ENCODE results near the gene RPL3.
A peak's percentile ranks its signal among the peaks of the same experiment; 100 is the strongest.

The RPL3 gene

DNA sequence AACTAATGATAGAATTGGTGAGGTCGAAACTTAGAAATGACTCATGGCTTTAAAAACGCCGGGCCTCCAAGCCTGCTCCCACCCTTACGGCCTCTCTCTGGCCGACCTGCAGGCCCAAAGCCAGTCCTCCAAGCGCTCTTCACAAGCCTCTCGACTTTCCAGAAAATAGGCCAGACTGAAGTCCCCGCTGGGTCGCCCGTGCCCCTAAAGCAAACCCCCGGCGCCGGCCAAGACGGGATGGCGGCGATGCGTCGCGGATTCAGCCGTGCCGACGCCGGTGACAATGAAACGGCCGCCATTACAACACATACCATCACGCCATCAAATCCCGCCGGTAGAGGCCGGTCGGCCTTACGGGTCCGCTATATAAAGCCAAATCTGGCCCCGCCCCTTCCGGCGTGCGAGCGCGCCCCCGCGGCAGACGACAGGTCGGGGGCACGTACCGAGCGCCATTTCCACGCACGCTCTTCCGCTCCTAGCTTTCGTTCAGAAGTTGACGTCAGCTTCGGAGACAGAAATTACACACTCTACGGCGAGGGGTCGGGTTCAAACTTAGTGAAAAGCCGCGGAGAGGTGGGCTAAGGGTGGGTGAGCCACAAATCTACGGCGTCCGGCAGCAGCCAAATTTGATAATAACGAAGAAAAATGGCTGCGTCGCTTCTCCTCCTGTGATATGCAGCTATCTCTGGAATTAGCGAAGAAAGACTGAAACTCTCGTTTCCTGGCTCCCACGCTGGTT lies at the start of gene RPL3:
RPL3 (minus strand) TSS at position 340 of the 739 bp plus-strand sequence; CDS start at position 314, 26 bp downstream.
- peak; percentile 84 for ATAC-seq (ENCODE audit: low read depth)
- Mint-ChIP-seq H3K27me3 (no peaks in the 10 kb centered on the region), H3K27ac (peak within 1 kb of the TSS; percentile 96), H3K4me3 (peak within 1 kb of the TSS; percentile 98), H3K9me3 (no peaks in the 10 kb centered on the region), H3K4me1 (peaks cover 23% of the 10 kb centered on the region), H3K36me3 (peaks cover 18% of the 10 kb centered on the region)
- peak; percentile 98 for DNase-seq (ENCODE audit: low spot score in 2 of 2)

DNA sequence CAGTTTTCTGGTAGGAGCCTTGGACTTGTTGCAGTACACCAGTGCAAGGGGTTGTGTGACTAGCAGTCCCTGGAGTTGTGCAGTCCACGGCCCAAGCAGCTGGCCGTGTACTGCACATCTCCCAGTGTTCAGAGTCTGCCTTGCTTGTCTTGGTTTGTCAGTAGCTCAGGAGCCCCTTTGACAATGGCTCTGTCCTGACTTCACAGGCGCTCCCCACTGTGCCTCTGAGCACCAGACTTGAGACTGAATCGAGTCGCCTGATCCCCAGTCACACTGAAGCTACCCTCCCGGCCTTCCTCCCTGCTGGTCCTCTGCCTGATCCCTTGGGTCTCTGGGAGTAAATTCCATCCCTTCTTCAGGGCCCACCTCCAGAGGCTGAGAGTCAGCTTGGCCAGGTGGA lies 49.8 kb upstream of the RPL3 start:
- no peak for DNase-seq (ENCODE audit: low spot score in 2 of 2)
- Mint-ChIP-seq H3K27ac (peak overlapping the region; percentile 25), H3K36me3 (no peaks in the 10 kb centered on the region), H3K27me3 (no peaks in the 10 kb centered on the region), H3K9me3 (no peaks in the 10 kb centered on the region), H3K4me1 (peaks cover 16% of the 10 kb centered on the region), H3K4me3 (no peak overlapping the region)
- ATAC-seq (ENCODE audit: low read depth): no peak

DNA sequence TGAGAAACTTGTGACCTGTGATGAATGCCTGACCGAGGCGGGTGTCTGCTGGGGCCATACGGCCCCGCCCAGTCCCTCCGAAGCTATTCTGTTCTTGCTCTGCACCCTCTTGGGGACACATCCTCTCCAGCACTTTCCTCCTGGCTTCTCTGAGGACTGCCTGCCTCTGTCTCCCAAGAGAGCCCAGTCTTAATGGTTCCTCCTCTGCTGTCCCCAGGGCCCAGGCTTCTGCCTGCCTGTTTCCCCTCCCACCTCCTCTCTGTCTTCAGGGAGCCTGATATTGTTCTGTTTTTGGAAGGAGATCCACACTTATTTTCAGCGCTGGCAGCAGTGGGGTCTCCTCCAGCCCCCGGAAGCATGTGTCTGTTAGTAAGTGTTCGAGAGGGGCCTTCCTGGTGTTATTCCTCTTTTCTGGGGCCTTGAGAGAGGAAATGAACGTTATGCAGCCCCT lies 49.1 kb upstream of the RPL3 start:
- Mint-ChIP-seq H3K9me3 (no peaks in the 10 kb centered on the region), H3K4me1 (peaks cover 16% of the 10 kb centered on the region), H3K27ac (no peak overlapping the region), H3K27me3 (no peaks in the 10 kb centered on the region), H3K36me3 (no peaks in the 10 kb centered on the region), H3K4me3 (no peak overlapping the region)
- ATAC-seq (ENCODE audit: low read depth): no peak
- no peak for DNase-seq (ENCODE audit: low spot score in 2 of 2)

DNA sequence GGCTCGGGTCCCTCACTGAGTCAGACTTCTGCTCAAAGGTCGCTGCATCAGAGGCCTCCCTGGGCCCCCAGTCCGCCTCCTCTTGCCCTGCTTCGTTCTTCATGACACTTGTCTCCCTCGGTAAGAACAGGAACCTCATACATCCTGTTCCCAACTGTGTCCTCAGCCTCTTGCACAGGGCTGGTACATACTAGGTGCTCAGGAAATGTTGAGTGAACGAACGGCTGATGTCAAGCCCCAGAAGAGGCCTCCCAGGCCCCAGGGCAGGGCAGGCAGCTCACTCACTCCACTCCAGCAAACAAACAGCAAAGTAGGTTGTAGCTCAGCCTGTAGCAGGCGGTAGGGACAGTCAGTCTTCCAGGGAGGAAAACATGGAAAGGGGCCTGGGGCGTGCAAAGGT lies 47.6 kb upstream of the RPL3 start:
- Mint-ChIP-seq H3K4me1 (peaks cover 16% of the 10 kb centered on the region), H3K36me3 (no peaks in the 10 kb centered on the region), H3K27ac (no peak overlapping the region), H3K27me3 (no peaks in the 10 kb centered on the region), H3K4me3 (no peak overlapping the region), H3K9me3 (no peaks in the 10 kb centered on the region)
- ATAC-seq (ENCODE audit: low read depth): no peak
- no peak for DNase-seq (ENCODE audit: low spot score in 2 of 2)

DNA sequence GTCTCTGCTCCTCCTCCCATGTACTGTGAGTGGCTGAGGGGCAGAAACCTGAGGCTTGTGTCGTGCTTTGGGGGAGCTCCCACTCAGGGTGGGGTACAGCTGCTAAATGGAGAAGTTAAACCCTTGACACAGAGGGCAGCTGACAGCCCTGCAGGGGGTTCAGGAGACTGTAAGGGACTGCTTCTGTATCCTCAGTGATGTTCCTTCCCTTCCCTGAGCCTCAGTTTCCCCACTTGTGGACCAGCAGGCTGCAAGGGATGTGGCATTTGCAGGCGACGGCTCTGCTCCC lies 46.0 kb upstream of the RPL3 start:
- Mint-ChIP-seq H3K4me1 (peaks cover 16% of the 10 kb centered on the region), H3K27ac (no peak overlapping the region), H3K27me3 (no peaks in the 10 kb centered on the region), H3K9me3 (no peaks in the 10 kb centered on the region), H3K36me3 (no peaks in the 10 kb centered on the region), H3K4me3 (no peak overlapping the region)
- ATAC-seq (ENCODE audit: low read depth) (peak; percentile 86), DNase-seq (ENCODE audit: low spot score in 2 of 2) (no peak)

DNA sequence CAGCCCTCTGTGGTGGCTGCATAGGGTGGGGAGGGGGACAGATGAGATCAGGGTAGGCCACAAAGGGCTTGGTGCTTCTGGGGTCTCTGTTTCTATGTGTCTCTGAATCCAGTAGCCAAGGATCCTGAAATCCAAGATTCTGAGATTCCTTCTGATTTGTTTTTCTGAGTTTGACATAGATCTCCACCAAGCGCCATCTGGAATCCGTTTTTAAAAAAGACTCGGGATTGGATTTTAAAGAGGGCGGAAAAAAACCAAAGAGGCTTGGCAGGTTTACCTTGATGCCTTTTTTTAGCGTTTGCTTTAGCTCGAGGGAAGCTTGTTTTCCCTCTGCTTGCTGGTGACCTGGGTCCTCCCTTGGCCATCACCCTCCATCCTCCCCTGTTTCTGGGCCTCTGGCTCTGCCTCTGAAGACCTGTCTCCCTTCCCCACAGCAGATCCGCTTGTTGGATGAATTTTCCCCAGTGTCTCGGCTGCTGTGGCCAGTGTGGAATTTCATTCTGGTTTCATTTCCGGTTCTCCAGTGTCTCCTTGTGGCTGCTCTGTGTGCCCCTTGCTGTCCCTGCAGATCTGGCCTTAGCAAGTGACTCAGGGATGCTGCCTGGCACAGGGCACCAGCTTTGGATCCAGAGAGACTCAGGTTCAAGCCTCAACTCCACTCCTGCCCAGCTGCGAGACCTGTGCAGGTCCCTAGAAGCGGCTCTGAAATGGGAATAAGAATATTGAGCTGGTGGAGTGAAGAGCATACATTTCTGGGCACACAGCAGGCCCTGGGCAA lies 45.5 kb upstream of the RPL3 start:
- DNase-seq (ENCODE audit: low spot score in 2 of 2) (no peak), ATAC-seq (ENCODE audit: low read depth) (no peak)
- Mint-ChIP-seq H3K36me3 (peaks cover 4% of the 10 kb centered on the region), H3K9me3 (no peaks in the 10 kb centered on the region), H3K27me3 (no peaks in the 10 kb centered on the region), H3K4me1 (peaks cover 18% of the 10 kb centered on the region), H3K27ac (no peak overlapping the region), H3K4me3 (no peak overlapping the region)

DNA sequence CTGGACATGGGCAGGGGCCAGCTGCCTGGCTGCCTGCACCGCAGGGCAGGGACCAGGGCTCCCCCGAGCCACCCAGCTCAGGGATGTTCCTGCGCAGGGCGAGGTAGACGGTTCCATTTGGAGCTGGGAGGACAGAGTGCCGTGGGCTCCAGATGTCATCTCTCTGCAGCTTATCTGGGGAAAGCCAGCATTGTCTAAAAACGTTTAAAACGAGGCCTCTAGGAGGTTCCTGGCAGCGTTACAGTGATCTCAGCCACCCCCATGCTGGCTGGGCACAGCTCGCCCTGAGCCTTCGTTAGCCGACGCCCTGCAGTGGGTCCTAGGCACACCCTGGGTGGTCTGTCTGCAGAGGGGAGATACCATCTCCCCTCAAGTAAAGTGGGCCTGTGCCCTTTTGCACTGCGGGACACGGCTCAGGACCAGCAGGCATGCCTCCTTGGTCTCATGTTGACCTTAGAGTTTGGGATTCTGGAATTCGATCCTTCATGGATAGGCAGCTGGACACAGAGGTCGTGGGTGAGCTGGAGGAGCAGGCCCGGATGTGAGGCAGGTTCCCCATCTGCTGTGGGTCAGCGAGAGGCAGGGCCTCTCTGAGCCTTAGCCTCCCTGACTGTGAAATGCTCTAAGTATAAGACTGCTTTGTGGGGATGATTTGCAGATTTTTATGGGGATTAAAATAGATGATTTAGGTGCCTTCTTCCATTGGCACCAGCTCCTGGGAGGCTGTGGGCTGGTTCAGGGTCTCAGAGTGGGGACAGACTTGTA lies 44.5 kb upstream of the RPL3 start:
- Mint-ChIP-seq H3K36me3 (peaks cover 10% of the 10 kb centered on the region), H3K27me3 (no peaks in the 10 kb centered on the region), H3K9me3 (no peaks in the 10 kb centered on the region), H3K4me1 (peaks cover 19% of the 10 kb centered on the region), H3K27ac (no peak overlapping the region), H3K4me3 (no peak overlapping the region)
- DNase-seq (ENCODE audit: low spot score in 2 of 2) (no peak), ATAC-seq (ENCODE audit: low read depth) (no peak)

DNA sequence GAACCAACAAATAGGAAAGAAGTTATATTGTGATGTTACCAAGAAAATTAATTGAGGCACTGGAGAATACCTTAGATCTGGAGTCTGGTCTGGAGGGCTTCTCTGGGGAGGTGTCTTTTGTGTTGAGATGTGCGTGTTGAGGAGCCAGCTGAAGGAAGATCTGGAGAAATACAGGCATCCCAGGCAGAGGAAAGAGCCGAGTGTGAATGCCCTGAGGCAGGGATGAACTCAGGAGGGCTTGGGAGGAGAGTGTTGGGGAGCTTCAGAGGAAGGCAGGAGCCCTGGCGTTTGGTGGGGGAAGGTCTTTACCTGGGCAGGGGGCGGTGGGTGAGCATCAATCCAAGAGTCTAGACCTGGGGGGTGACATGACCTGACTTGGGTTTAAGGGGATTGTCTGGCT lies 43.5 kb upstream of the RPL3 start:
- DNase-seq (ENCODE audit: low spot score in 2 of 2) (no peak), ATAC-seq (ENCODE audit: low read depth) (no peak)
- Mint-ChIP-seq H3K27ac (no peak overlapping the region), H3K9me3 (no peaks in the 10 kb centered on the region), H3K27me3 (no peaks in the 10 kb centered on the region), H3K4me1 (peaks cover 16% of the 10 kb centered on the region), H3K4me3 (no peak overlapping the region), H3K36me3 (peaks cover 10% of the 10 kb centered on the region)

DNA sequence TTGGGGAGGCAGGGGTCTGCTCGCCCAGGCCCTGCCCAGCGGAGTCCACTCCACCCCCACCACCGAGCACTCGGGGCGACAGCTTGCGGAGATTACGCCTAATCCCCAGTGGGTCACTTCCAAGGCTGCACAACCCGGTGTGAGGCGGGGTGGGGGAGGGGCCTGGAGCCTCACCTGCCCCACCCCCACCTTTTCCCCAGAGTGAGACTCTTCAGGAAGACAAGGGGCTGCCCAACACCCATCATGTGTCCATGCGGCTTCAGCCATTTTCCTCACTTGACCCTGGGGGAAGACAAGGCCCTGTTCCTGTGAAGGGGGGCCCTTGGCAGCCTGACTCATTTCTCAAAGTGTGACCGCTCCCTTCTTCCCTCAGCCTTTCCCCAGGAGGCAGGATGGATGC lies 42.8 kb upstream of the RPL3 start:
- ATAC-seq (ENCODE audit: low read depth): no peak
- no peak for DNase-seq (ENCODE audit: low spot score in 2 of 2)
- no peaks in the 10 kb centered on the region for H3K27me3 Mint-ChIP-seq
- H3K27ac Mint-ChIP-seq: no peak overlapping the region
- no peaks in the 10 kb centered on the region for H3K9me3 Mint-ChIP-seq
- peaks cover 16% of the 10 kb centered on the region for H3K4me1 Mint-ChIP-seq
- H3K4me3 Mint-ChIP-seq: no peak overlapping the region
- peaks cover 10% of the 10 kb centered on the region for H3K36me3 Mint-ChIP-seq

DNA sequence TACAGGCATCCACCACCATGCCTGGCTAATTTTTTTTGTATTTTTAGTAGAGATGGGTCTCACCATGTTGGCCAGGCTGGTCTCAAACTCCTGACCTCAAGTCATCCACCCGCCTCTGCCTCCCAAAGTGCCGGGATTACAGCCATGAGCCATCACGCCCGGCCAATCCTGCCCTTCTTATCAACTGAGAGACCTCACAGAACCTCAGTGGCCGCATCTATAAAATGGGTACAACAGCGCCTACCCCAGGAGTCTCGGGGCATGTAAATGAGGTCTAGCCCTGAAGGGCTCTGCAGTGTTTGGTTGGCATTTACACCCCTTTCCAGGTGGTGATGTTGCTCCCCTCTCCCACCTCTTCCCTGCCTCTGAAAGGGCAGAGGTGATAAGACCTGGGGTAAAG lies 42.1 kb upstream of the RPL3 start:
- Mint-ChIP-seq H3K9me3 (no peaks in the 10 kb centered on the region), H3K36me3 (peaks cover 10% of the 10 kb centered on the region), H3K27me3 (no peaks in the 10 kb centered on the region), H3K4me1 (peaks cover 12% of the 10 kb centered on the region), H3K27ac (no peak overlapping the region), H3K4me3 (no peak overlapping the region)
- DNase-seq (ENCODE audit: low spot score in 2 of 2) (no peak), ATAC-seq (ENCODE audit: low read depth) (no peak)

DNA sequence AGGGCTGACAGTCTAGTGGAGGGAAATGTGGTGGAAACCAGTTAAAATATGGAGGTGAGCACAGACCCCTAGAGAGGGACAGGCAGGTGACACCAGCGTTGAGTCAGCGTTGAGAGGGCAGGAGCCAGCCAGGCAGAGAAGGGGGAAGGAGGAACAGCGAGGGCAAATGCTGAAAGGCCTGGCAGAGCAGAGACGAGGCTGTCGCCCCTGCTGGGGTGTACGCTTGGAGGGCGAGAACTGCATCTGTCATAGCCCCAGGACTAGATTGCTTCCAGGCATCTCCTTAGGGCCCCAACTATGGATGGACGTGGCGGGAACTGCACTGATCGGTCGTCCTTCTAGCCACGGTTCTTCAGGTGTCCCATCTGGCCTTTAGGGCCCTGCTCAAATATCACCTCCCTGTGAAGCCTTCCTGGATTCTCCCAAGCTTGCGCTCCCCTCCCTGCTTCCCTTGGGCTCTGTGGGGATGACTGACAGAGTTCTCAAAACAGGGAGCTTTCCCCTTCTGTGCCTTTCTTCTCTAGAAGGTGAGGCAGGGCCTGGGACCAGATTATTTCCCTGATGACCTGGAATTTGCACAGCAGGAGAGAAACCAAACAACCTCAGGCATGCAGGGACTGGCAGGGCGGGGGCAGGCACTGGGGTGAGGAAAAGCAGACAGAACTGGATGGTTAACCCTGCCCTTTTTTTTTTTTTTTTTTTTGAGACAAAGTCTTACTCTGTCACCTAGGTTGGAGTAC lies 41.4 kb upstream of the RPL3 start:
- peaks cover 10% of the 10 kb centered on the region for H3K36me3 Mint-ChIP-seq
- DNase-seq (ENCODE audit: low spot score in 2 of 2) (no peak), ATAC-seq (ENCODE audit: low read depth) (no peak)
- peaks cover 14% of the 10 kb centered on the region for H3K4me1 Mint-ChIP-seq
- H3K27ac Mint-ChIP-seq: no peak overlapping the region
- no peak overlapping the region for H3K4me3 Mint-ChIP-seq
- no peaks in the 10 kb centered on the region for H3K9me3 Mint-ChIP-seq
- no peaks in the 10 kb centered on the region for H3K27me3 Mint-ChIP-seq

DNA sequence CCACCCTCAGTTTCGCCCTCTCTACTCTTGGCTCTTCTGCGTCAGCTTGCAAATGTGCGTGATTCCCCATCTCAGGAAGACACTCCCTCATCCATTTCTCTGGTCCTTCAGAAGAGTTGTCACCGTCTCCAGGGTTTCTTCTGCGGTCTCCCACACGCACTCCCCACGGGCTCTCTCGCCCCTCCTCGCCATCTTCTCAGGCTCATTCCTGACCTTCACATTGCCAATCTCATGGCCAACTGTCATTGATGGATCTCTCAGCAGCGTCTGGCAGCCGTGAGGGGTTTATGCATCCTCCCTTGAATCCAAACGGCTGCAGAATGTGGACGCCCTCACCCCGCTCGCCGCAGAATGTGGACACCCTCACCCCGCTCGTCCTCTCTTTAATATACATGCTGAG lies 40.8 kb upstream of the RPL3 start:
- no peak overlapping the region for H3K4me3 Mint-ChIP-seq
- no peaks in the 10 kb centered on the region for H3K27me3 Mint-ChIP-seq
- peaks cover 10% of the 10 kb centered on the region for H3K36me3 Mint-ChIP-seq
- ATAC-seq (ENCODE audit: low read depth) (no peak), DNase-seq (ENCODE audit: low spot score in 2 of 2) (no peak)
- no peaks in the 10 kb centered on the region for H3K9me3 Mint-ChIP-seq
- H3K4me1 Mint-ChIP-seq: peaks cover 9% of the 10 kb centered on the region
- no peak overlapping the region for H3K27ac Mint-ChIP-seq

DNA sequence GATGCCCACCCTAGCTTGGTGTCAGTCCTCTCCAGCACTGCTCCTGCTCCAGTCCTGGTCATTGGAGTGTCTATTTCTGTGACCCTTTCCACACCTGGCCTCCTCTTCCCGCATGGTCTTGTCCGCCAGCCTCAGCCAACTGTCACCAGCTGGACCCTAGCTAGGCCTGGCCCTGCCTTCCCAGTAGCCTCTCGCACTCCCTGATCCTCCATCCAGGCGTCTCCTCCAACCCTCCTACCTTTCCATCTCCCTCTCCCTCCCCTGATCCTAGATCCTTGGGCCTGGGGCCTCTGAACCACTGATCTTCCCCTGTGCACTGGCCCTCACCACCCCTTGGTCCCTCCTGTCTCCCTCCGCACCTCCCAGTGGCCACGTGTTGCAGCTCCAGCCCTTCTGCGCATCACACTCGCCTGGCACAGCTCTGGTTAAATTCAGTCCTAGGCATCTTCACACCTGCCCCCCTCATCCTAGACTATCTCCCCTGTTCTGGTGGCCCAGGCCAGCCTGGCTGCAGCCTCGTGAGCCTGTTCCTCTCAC lies 40.3 kb upstream of the RPL3 start:
- H3K27ac Mint-ChIP-seq: no peak overlapping the region
- ATAC-seq (ENCODE audit: low read depth) (no peak), DNase-seq (ENCODE audit: low spot score in 2 of 2) (no peak)
- no peaks in the 10 kb centered on the region for H3K9me3 Mint-ChIP-seq
- no peaks in the 10 kb centered on the region for H3K27me3 Mint-ChIP-seq
- H3K4me3 Mint-ChIP-seq: no peak overlapping the region
- H3K4me1 Mint-ChIP-seq: peaks cover 5% of the 10 kb centered on the region
- peaks cover 10% of the 10 kb centered on the region for H3K36me3 Mint-ChIP-seq
